HPDE6-E6E7 (cell line): ENCODE data around the gene TMEM18.

ENCODE experiments used
- DNase-seq: peaks from one replicate; pipeline ENCODE4 v3.0.0; 2011; ENCODE audit warnings: missing footprints; ENCODE audit errors: extremely low spot score

TMEM18 gene

DNA sequence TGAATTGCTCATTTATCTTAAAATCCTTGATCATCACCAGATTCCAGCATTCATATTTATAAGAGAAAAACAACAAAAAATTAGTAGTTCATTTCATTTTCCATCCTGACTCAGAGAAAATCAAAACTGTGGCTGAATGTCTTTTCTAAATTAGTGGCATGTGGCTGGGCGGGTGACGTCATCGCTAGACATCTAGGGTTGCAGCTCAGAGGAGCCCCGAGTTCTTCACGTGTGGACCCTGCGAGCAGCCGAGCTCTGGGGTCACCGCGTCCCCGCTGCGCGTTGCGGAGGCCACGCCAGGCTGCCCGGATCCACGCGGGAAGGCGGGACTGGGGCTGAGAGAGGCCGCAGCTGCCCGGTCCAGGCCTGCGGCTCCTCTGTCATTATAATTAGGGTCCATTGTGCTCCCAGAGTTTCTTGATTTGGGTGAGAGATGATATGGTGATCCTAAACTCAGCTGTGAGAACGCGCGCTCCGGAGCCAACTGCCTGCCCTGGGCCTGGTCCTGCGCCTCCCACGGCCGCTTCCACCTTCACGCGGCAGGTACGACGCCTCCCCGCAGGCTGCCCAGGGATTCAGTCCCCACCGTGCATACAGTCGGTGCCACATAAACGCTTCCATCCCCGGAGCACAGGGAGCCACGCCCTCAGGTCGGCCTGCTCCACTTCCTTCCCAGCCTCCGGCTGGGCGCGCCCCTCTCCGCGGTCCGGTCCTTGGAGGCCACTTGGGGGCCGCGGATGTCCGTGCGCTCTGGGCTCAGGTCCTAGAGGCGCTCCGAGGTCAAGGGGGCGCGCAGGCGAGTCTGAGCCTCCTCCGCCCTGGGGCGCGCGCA lies 56.5 kb downstream of the TMEM18 start:
- no peak for DNase-seq

DNA sequence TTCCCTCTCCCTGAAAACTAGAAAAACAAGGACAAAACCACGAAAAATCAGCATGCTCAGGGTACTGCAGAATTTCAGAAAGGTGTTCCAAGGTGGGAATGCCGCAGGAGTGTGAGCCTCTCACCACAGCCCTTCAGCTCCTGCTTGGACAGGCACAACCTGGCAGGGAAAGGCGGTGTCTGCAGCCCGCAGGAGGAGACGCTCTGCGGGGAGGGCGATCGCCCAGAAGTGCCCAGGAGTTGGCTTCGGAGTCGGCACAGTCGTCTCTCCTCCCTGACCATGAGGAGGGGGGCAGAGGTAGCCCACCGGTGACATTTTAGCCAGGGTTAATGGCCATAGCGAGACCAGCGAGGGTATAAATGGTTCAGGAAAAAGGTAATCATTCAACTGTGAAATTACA lies 57.2 kb downstream of the TMEM18 start:
- no peak for DNase-seq

DNA sequence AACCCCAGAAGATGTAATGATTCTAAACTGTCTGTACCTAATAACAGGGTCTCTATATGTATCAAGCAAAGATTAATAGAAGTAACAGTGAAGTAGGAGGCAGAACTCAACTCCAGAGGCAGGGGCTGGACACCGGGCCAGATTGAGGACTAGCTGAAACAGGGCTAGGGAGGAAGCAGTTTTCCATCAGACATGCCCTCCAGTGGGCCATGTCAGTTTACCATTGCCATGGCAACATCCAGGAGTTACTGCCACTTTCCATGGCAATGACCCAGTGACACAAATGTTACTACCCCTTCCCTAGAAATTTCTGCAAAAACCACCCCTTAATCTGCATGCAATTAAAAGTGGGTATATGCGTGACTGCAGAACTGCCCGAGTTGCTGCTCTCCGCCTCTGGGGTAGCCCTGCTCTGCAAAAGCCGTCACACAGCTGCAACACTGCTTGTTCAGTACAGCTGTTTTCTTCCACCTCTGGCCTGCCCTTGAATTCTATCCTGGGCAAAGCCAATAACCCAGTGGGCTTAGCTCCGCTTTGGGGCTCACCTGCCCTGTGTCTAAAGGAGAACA lies 58.7 kb downstream of the TMEM18 start:
- DNase-seq: no peak

DNA sequence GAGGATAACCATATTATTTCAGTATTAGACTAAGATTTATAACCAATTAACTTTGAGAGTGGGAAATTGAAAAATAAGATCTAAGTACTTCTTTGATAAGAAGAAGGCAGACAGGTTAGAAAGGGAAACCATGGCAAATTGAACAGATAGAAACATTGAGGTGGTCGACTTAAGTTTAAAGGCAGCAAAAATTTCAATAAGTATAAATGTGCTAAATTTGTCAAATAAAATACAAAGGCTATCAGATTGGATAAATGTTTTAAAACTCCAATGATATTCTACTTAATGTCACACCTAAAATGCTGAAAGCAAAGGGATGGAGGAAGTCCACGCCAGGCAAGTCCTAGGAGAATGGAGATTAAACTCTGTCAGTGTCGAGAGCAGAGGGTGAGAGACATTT lies 59.2 kb downstream of the TMEM18 start:
- no peak for DNase-seq
